Measurements from ENCODE around the gene DSG3. TPM values are rescaled to one million over a fixed set of nuclear protein-coding genes. Genes with fewer than 3 reads are reported as not detected.

The DSG3 gene
- total and polyA plus RNA-seq, 7 donors: under 0.01 to 1.1 TPM; not detected in 5

DNA sequence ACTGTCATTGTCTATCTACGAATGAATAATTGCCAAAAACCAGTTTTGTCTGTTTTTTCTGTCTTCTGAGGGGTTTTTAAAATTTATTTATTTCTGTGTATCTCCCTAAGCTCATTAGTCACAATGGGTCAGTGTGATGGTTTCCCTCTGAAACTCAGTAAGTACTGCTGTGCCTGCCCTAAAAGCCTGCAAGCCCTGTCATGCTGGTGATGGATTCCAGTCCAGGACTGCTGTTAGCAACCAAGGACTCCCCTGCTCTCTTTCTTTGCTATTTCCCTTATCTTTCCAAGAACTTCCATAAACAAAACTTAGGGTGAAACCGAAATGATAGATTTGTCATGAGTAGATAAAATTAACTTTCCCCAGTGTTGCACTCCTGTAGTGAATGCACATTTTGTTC, 38.6 kb downstream of the DSG3 start:
- Histone ChIP-seq H3K36me3 (no peaks in the 10 kb centered on the region), H3K4me1 (no peaks in the 10 kb centered on the region), H3K9me3 (no peaks in the 10 kb centered on the region), H3K27ac (no peak overlapping the region), H3K27me3 (no peaks in the 10 kb centered on the region), H3K4me3 (no peak overlapping the region)
- TF ChIP-seq EP300 (IDR thresholded peaks at IDR 0.05) (no peak), POLR2A (IDR thresholded peaks at IDR 0.05) (no peak), POLR2AphosphoS5 (IDR thresholded peaks at IDR 0.05) (no peak)
- TF ChIP-seq, protein P1, sequence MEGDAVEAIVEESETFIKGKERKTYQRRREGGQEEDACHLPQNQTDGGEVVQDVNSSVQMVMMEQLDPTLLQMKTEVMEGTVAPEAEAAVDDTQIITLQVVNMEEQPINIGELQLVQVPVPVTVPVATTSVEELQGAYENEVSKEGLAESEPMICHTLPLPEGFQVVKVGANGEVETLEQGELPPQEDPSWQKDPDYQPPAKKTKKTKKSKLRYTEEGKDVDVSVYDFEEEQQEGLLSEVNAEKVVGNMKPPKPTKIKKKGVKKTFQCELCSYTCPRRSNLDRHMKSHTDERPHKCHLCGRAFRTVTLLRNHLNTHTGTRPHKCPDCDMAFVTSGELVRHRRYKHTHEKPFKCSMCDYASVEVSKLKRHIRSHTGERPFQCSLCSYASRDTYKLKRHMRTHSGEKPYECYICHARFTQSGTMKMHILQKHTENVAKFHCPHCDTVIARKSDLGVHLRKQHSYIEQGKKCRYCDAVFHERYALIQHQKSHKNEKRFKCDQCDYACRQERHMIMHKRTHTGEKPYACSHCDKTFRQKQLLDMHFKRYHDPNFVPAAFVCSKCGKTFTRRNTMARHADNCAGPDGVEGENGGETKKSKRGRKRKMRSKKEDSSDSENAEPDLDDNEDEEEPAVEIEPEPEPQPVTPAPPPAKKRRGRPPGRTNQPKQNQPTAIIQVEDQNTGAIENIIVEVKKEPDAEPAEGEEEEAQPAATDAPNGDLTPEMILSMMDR (IDR thresholded peaks at IDR 0.05): no peak
- intact Hi-C loops (cut with DNase I): no loop called here
- no peak for DNase-seq
- 81 to 87% methylated on average over 2 of the region's 2 CpGs for WGBS, 2 donors

DNA sequence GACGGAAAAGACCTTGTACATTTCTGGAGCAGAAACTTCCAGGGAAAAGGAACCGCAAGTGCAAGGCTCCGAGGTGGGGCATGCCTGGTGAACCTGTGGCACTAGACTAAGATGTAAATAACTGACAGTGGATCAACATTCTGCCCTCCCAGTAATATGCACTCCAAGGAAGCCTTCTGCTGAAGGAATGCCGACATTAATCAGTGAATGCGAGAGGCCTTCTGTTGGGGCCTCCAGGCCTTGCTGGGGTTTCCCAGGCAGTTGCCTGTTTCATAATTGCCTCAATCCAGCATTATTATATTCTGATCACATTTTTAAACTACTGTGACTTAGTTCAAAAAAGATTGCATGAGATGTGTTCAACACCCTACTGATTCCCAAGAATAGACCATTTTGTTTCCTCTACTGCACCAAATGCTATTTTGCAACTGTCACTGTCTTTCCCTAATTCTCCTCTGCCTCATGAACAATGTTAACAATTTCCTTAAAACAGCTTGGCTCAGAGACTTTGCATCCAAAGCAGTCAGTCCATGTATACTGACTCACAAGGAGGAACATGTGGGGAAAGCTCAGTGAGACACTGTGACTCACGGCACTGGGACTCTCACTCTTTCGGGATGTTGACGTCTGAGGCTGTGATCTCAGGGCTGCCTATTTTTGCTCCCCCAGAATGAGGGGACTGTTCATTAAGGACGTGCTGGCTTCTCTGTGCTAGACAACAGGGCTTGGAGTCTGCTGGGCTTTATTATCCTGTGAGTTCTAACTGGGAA, 39.9 kb downstream of the DSG3 start:
- H3K27ac ChIP-seq: no peak overlapping the region

DNA sequence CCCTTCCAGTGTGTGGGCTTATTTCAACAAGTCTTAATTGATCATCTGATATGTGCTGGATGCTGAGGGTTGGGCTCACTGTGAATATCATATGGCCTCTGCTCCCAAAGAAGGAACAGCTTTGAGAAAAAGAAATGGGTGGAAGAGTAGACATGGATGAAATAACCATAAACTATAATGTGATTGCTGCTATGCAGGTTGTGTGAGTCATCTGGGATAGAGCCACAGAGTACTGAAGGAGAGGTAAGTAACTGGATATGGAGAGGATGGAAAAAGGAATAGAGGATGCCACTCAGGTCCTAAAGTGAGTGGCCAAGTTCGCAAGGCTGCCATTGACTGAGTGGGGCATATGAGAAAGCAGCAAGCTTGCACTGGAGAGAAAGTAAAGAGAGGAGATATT, 41.8 kb downstream of the DSG3 start:
- Histone ChIP-seq H3K4me1 (no peaks in the 10 kb centered on the region), H3K9me3 (no peaks in the 10 kb centered on the region), H3K4me3 (no peak overlapping the region), H3K36me3 (no peaks in the 10 kb centered on the region), H3K27ac (no peak overlapping the region), H3K27me3 (no peaks in the 10 kb centered on the region)
- WGBS, 2 donors: 94 to 95% methylated on average over 1 of the region's 1 CpG
- TF ChIP-seq EP300 (IDR thresholded peaks at IDR 0.05) (no peak), POLR2AphosphoS5 (IDR thresholded peaks at IDR 0.05) (no peak), POLR2A (IDR thresholded peaks at IDR 0.05) (no peak)
- TF ChIP-seq, protein P1 (IDR thresholded peaks at IDR 0.05): no peak
- intact Hi-C loops (cut with DNase I): no loop called here
- no peak for DNase-seq

More for the DNA sequence above, 39.9 kb downstream of the DSG3 start:
- Histone ChIP-seq H3K9me3 (no peaks in the 10 kb centered on the region), H3K4me1 (no peaks in the 10 kb centered on the region), H3K4me3 (no peak overlapping the region), H3K27me3 (no peaks in the 10 kb centered on the region), H3K36me3 (no peaks in the 10 kb centered on the region)
- WGBS, 2 donors: 88 to 92% methylated on average over 9 of the region's 9 CpGs
- intact Hi-C loops (cut with DNase I): no loop called here
- TF ChIP-seq EP300 (IDR thresholded peaks at IDR 0.05) (no peak), POLR2A (IDR thresholded peaks at IDR 0.05) (no peak), POLR2AphosphoS5 (IDR thresholded peaks at IDR 0.05) (no peak)
- TF ChIP-seq, protein P1 (IDR thresholded peaks at IDR 0.05): no peak
- no peak for DNase-seq

DNA sequence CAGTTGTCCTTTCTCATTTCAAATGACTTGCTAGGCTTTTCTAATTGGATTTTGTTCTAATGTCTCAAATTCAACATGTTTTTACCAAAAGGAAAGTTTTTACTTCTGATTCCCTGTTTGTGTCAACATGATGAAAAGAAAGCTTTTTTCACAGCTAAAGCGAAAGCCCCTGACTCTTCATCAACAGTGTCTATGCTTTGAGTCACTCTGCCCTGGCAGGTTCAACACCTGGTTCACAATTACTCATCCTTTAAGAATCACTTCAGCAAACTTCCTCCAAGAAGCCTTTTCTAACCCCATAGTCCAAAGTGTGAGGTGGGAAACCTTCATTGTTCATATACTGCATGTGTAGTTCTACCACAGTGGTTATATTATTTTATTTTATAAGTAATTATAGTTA, 42.8 kb downstream of the DSG3 start:
- Histone ChIP-seq H3K9me3 (no peaks in the 10 kb centered on the region), H3K27ac (no peak overlapping the region), H3K4me3 (no peak overlapping the region), H3K36me3 (no peaks in the 10 kb centered on the region), H3K4me1 (no peaks in the 10 kb centered on the region), H3K27me3 (no peaks in the 10 kb centered on the region)
- DNase-seq: no peak
- TF ChIP-seq, protein P1 (IDR thresholded peaks at IDR 0.05): no peak
- TF ChIP-seq EP300 (IDR thresholded peaks at IDR 0.05) (no peak), POLR2A (IDR thresholded peaks at IDR 0.05) (no peak), POLR2AphosphoS5 (IDR thresholded peaks at IDR 0.05) (no peak)
- WGBS, 2 donors: 31 to 67% methylated on average over 1 of the region's 1 CpG
- intact Hi-C loops (cut with DNase I): no loop called here

DNA sequence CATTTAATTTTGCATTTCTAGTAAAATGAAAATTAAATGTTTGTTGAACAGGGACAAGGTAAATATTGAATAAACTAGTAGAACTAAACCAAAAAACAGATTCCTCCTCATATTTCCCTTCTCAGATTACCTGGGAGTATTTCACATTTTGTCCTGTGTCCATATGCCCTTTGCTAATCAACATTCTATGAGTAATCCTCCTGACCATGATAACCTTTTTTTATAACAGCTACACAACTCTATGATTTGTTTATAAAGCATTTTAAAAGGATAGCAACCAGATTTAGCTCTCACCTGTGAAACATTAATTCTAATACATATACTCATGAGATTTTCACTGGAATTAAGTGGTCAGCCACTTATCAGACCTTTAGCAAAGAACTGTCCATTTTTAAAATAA, 43.3 kb downstream of the DSG3 start:
- no peaks in the 10 kb centered on the region for H3K27me3 ChIP-seq
- H3K4me1 ChIP-seq: no peaks in the 10 kb centered on the region
- no peak for DNase-seq
- H3K4me3 ChIP-seq: no peak overlapping the region
- no peaks in the 10 kb centered on the region for H3K36me3 ChIP-seq
- TF ChIP-seq POLR2A (IDR thresholded peaks at IDR 0.05) (no peak), POLR2AphosphoS5 (IDR thresholded peaks at IDR 0.05) (no peak), EP300 (IDR thresholded peaks at IDR 0.05) (no peak)
- TF ChIP-seq, protein P1 (IDR thresholded peaks at IDR 0.05): no peak
- no peak overlapping the region for H3K27ac ChIP-seq
- intact Hi-C loops (cut with DNase I): no loop called here
- no peaks in the 10 kb centered on the region for H3K9me3 ChIP-seq

All from sigmoid colon (tissue), 7 donors.